ENCODE data around the gene SMCO1. TPM values are rescaled to one million over a fixed set of nuclear protein-coding genes. Genes with fewer than 3 reads are reported as not detected.

The SMCO1 gene
- total and polyA plus RNA-seq, 2 experiments from 2014 or later, result not detected

DNA sequence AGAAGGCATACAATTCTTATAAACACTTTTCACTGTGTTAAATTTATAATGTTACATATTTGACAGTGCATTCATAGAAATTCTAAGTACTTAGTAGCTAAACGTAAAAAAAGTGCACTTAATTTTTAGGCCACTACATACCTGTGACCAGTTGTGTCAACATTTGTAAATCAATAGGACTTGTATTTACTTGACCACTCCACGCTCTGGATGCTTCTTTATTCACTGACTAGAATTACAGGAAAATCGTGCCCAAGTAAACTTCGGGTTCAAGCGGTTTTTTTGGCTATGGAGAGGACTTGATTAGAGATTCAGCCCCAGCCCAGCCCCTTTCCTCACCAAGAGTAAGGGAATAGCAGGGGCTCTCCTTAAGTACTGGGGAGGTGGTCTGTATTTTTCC lies 31.4 kb upstream of the SMCO1 start:
- no peak overlapping the region for H2AFZ ChIP-seq
- no peak for DNase-seq (ENCODE audit: low spot score)

DNA sequence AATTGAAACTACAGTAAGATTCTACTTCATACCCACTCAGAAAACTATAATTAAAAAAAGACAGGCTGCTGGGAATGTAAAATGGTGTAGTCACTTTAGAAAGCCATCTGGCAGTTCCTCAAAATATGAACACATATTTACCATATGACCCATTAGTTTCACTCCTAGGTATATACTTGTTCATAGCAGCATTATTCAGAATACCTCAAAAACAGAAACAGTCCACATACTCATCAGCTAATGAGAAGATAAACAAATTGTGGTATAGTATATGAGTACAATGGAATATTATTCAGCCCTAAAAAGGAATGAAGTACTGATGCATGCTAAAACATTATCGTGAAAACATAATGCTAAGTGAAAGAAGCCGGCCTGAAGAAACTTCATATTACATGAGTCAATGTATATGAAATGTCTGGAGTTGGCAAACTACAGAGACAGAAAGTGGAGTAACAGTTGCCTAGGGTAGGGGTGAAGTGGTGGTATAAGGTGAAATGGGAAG lies 29.4 kb upstream of the SMCO1 start:
- Histone ChIP-seq H3K4me2 (no peak overlapping the region), H3K4me1 (ENCODE audit: insufficient read depth) (no peaks in the 10 kb centered on the region), H3K79me2 (no peaks in the 10 kb centered on the region), H4K20me1 (ENCODE audit: insufficient read depth, poor library complexity, severe bottlenecking) (no peaks in the 10 kb centered on the region), H3K27me3 (no peaks in the 10 kb centered on the region), H3K9me3 (ENCODE audit: low read depth) (no peaks in the 10 kb centered on the region), H3K36me3 (replicated peaks; ENCODE audit: insufficient read depth, low read depth) (no peaks in the 10 kb centered on the region), H3K9me2 (replicated peaks; ENCODE audit: insufficient read depth) (no peaks in the 10 kb centered on the region), H2AFZ (no peak overlapping the region), H3K27ac (no peak overlapping the region), H3K4me3 (no peak overlapping the region)
- no peak for TF ChIP-seq EZH2phosphoT487 (IDR thresholded peaks at IDR 0.05; ENCODE audit: low read depth, severe bottlenecking, unreplicated experiment)
- TF ChIP-seq, protein P1, sequence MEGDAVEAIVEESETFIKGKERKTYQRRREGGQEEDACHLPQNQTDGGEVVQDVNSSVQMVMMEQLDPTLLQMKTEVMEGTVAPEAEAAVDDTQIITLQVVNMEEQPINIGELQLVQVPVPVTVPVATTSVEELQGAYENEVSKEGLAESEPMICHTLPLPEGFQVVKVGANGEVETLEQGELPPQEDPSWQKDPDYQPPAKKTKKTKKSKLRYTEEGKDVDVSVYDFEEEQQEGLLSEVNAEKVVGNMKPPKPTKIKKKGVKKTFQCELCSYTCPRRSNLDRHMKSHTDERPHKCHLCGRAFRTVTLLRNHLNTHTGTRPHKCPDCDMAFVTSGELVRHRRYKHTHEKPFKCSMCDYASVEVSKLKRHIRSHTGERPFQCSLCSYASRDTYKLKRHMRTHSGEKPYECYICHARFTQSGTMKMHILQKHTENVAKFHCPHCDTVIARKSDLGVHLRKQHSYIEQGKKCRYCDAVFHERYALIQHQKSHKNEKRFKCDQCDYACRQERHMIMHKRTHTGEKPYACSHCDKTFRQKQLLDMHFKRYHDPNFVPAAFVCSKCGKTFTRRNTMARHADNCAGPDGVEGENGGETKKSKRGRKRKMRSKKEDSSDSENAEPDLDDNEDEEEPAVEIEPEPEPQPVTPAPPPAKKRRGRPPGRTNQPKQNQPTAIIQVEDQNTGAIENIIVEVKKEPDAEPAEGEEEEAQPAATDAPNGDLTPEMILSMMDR (IDR thresholded peaks at IDR 0.05; ENCODE audit: poor library complexity), result no peak
- TF ChIP-seq EZH2 (IDR thresholded peaks at IDR 0.05; ENCODE audit: borderline replicate concordance), result no peak
- 99% methylated on average over 2 of the region's 2 CpGs for WGBS (ENCODE audit: low lambda C conversion rate, missing lambda C conversion rate)
- no peak for DNase-seq (ENCODE audit: low spot score)

More for the DNA sequence above, 31.4 kb upstream of the SMCO1 start:
- no peak for TF ChIP-seq EZH2 (IDR thresholded peaks at IDR 0.05; ENCODE audit: borderline replicate concordance)
- TF ChIP-seq, protein P1 (IDR thresholded peaks at IDR 0.05; ENCODE audit: poor library complexity), result no peak
- TF ChIP-seq EZH2phosphoT487 (IDR thresholded peaks at IDR 0.05; ENCODE audit: low read depth, severe bottlenecking, unreplicated experiment), result no peak
- no peaks in the 10 kb centered on the region for H3K4me1 ChIP-seq (ENCODE audit: insufficient read depth)
- H3K4me2 ChIP-seq, result no peak overlapping the region
- no peaks in the 10 kb centered on the region for H3K27me3 ChIP-seq
- H3K9me3 ChIP-seq (ENCODE audit: low read depth), result no peaks in the 10 kb centered on the region
- H3K4me3 ChIP-seq, result no peak overlapping the region
- WGBS (ENCODE audit: low lambda C conversion rate, missing lambda C conversion rate), result 70% methylated on average over 5 of the region's 5 CpGs
- no peaks in the 10 kb centered on the region for H4K20me1 ChIP-seq (ENCODE audit: insufficient read depth, poor library complexity, severe bottlenecking)
- H3K9me2 ChIP-seq (replicated peaks; ENCODE audit: insufficient read depth), result no peaks in the 10 kb centered on the region
- no peak overlapping the region for H3K27ac ChIP-seq
- H3K36me3 ChIP-seq (replicated peaks; ENCODE audit: insufficient read depth, low read depth), result no peaks in the 10 kb centered on the region
- no peaks in the 10 kb centered on the region for H3K79me2 ChIP-seq

DNA sequence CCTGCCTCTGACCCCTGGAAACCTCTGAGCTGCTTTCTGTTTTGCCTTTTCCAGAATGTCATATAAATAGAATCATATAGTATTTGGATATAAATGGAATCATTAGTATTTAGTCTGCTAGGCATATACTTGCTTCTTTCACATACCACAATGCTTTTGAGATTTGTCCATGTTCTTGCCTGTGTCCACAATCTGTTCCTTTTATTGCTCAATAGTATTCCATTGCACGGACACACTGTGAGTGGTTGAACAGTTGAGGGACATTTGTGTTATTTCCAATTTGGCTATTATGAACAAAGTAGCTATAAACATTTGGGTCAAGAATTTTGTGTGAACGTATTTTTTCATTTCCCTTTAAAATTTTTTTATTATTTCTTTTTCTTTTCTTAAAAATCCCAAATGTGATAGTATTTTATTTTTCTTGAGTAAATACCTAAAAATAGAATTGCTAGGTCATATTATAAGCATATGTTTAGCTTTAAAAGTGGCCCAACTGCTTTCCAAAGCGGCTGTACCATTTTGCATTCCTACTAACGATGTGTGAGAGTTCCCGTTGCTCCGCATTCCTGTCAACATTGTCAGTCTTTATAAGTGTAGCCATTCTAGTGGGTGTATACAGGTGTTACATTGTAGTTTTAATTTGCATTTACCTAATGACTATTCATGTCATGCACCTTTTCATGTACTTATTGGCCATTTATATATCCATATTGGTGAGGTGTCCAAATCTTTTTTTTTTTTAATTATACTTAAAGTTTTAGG lies 26.7 kb upstream of the SMCO1 start:
- Histone ChIP-seq H3K9me3 (ENCODE audit: low read depth) (no peaks in the 10 kb centered on the region), H3K36me3 (replicated peaks; ENCODE audit: insufficient read depth, low read depth) (no peaks in the 10 kb centered on the region), H2AFZ (no peak overlapping the region), H3K27ac (no peak overlapping the region), H3K4me2 (no peak overlapping the region), H3K79me2 (no peaks in the 10 kb centered on the region), H3K9me2 (replicated peaks; ENCODE audit: insufficient read depth) (no peaks in the 10 kb centered on the region), H3K4me3 (no peak overlapping the region), H4K20me1 (ENCODE audit: insufficient read depth, poor library complexity, severe bottlenecking) (no peaks in the 10 kb centered on the region), H3K4me1 (ENCODE audit: insufficient read depth) (no peaks in the 10 kb centered on the region), H3K27me3 (no peaks in the 10 kb centered on the region)
- WGBS (ENCODE audit: low lambda C conversion rate, missing lambda C conversion rate), result 91% methylated on average over 6 of the region's 6 CpGs
- no peak for DNase-seq (ENCODE audit: low spot score)
- TF ChIP-seq, protein P1 (IDR thresholded peaks at IDR 0.05; ENCODE audit: poor library complexity), result no peak
- no peak for TF ChIP-seq EZH2 (IDR thresholded peaks at IDR 0.05; ENCODE audit: borderline replicate concordance)
- no peak for TF ChIP-seq EZH2phosphoT487 (IDR thresholded peaks at IDR 0.05; ENCODE audit: low read depth, severe bottlenecking, unreplicated experiment)

Data from hepatocyte (in vitro differentiated cells).